ENCODE data around the gene MPND.

MPND gene

DNA sequence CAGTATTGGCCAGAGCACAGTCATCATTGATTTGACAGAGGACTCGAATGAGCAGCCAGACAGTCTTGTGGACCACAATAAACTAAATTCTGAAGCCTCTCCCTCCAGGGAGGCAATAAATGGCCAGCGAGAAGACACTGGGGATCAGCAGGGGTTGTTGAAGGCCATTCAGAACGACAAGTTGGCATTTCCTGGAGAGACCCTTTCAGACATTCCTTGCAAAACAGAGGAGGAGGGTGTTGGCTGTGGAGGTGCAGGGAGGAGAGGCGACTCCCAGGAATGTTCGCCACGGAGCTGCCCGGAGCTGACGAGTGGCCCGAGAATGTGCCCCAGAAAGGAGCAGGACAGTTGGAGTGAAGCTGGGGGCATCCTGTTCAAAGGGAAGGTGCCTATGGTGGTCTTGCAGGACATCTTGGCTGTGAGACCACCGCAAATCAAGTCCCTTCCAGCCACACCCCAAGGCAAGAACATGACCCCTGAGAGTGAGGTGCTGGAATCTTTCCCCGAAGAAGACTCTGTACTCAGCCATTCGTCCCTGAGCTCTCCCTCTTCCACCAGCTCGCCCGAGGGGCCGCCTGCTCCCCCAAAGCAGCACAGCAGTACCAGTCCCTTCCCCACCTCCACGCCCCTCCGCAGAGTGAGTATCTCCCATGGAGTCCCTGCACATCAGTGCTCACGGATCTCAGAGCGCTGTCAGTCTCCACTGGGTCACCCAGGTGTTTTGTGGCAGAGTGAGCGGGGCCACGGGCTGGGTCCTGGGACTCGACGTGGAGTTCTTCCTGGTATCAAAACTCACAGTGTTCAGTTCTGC, 66.0 kb downstream of the MPND start:
- DNase-seq, result no peak
